SHP77 treated with DMSO at 0.1 percent for 48 hours (cell line): ENCODE results near the gene SH3RF3.
"Not testable (repeated sequence)": the region's sequence is repeated elsewhere in the genome, so short reads cannot be mapped to it uniquely, and the experiment has no call there.

ENCODE experiments used
- DNase-seq: peaks from one replicate; lab custom pipeline; 2025; lab: John Stamatoyannopoulos, UW

SH3RF3 gene

DNA sequence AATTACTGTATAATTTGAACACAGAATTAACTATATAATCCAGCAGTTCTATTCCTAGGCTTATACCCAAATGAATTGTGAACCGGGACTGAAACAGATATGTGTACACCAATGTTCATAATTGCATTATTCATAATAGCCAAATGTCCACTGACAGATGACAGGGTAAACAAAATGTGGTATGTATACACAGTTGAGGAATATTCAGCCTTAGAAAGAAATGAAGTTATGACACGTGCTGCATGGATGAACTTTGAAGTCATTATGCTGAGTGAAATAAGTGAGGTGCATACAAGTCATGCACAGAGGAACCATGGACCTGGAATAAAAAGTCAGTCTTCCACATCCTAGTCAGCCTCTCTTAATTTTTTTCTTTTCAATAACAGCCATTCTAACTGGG is 91.9 kb downstream of the SH3RF3 start:
- DNase-seq, result no peak

DNA sequence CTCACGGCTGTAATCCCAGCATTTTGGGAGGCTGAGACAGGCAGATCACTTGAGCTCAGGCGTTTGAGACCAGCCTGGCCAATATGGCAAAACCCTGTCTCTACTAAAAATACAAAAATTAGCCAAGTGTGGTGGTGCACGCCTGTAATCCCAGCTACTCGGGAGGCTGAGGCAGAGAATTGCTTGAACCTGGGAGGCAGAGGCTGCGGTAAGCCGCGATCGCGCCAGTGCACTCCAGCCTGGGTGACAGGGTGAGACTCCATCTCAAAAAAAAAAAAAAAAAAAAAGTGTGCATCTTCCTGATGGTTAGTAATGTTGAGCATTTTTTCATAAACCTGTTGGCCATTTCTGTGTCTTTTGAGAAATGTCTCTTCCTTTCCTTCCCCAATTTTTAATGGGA is 92.3 kb downstream of the SH3RF3 start:
- DNase-seq, result not testable (repeated sequence)

DNA sequence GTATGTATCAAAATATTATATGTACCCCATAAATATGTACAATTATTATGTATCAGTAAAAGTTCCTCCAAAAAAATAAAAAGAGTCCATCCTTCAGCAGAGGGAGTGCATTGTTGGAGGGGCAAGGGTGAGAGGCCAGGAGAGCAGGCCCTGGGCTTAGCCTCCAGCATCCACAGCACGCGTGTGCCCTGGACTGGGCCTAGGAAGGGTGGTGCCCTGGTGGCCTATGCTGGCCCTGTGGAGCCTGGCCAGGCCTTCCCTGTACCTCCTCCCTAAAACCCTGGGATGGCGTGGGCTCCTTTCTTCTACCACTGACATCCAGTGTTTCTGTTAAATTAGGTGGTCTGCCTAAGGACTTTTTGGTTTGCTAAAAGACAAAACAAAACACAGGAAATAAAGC is 93.4 kb downstream of the SH3RF3 start:
- DNase-seq, result no peak

DNA sequence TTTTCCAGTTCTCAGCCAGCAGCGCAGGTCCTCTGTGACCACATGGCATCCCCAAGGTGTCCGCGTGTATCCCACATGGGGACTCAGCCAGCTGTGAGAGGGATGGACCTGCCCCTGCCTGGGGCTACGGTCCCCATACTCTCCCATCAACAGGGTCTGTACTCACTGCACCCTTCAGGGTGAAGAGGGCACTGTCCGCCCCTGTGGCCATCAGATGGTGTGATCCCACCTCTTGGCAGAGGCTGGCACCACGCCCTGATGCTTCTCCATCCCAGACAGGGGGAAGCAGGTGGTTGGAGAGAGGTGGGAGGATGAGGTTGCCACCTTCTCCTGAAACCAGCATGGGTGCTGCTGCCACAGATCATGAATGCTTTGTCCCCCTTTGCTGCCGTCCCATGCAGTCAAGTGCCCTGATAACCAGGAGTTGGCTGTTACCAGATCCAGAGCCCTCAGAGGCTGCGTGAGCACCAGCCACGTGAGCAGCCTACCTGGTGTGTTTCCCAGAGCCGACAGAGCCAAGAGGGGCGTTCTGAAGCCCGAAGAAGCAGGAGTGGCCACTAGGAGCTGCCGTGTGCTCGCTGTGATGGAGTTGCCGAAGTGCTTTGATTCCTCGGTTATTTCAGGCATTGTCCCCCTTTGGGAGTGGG is 93.9 kb downstream of the SH3RF3 start:
- DNase-seq, result no peak

DNA sequence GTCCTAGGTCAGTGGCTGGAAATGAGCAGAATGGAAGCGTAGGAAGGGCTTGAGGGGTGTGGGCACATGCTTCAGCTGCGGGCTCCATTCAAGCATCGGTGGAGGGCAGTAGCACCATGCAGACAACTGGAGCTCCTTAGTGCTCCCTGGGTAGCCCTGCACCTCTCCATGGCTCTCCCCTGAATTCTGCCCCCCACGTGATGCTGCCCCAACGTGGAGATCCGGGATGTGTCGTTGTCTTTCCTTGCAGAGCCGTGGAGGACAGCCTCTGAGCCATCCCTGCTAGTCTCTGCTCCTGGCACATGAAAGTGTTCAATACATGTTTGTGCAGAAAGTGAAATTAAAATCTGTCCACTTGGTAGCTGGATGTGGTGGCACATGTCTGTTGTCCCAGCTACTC is 94.5 kb downstream of the SH3RF3 start:
- no peak for DNase-seq

DNA sequence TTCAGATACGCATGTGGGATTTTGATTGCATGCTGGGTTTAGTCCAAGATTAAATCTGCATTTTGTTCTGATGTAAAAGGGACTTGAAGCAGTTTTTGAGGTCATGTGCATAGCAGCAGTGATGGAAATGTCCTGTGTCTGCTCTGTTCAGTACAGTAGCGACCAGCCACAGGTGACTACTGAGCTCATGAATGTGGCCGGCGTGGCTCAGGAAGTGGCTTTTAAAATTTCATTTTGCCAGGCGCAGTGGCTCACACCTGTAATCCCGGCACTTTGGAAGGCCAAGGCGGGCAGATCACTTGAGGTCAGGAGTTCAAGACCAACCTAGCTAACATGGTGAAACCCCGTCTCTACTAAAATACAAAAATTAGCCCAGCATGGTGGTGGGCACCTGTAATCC is 95.3 kb downstream of the SH3RF3 start:
- DNase-seq, result not testable (repeated sequence)

DNA sequence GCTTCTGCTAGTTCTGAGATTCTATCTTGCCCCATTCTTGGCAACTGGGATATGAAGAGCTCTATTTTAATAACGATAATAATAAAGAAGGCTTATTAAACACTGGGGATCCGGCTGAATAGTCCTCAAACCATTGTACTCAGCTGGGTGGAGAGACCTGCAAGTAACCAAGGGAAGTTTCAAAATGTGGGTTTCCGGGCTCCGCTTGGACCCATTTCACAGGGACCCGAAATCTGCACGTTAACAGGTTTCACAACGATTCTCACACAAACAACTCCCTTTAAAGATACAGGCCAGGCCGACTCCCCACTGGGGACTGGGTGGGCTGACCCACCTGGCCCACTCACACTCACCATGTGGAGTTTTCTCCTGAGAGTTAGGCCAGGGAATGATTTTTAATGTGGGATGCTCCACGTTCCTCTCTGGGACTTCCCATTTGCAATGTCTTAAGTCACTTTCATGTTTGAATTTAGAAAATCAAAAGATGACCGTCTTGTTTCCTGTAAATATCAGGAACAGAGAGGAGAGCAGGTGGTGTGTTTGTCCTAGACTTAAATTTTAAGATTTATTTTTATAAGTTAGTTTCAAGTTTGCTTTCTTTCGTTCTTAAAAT is 96.3 kb downstream of the SH3RF3 start:
- no peak for DNase-seq

DNA sequence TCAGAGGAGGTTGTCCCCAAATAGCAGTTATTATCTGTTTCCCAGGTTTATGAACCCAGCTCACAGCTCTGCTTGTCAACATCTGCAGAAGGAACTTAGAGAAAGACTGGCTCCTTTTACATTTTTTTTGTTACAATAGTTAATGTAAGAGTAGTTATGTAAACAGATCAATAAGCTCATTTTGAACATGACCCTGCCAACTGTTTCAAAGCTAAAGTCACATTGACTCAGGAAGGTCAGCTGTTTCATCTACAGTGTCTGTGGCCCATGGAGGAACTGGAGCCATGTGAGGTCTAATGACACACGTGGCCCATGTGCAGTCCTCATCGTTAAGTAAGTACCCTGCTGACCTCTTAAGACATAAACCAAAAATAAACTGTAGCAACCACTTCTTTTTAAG is 97.1 kb downstream of the SH3RF3 start:
- DNase-seq, result no peak

DNA sequence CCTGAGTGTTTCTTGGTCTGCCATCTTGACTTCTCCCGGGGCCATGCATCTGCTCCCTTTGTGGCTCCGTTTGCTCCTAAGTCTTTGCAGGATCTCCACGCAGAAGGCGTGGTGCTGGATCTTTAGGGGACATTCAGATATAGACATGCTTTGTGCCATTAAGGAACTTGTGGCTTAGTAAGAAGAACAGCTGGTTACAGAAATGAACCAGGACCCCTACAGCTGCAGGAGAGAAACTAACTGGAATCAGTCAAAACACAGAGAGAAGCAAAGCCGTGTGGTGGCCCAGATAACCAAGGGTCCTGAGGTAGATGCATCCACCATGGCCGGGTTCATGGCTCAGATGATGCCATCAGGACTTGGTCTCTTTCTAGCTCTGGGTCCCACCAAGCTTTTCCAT is 97.6 kb downstream of the SH3RF3 start:
- DNase-seq, result no peak

DNA sequence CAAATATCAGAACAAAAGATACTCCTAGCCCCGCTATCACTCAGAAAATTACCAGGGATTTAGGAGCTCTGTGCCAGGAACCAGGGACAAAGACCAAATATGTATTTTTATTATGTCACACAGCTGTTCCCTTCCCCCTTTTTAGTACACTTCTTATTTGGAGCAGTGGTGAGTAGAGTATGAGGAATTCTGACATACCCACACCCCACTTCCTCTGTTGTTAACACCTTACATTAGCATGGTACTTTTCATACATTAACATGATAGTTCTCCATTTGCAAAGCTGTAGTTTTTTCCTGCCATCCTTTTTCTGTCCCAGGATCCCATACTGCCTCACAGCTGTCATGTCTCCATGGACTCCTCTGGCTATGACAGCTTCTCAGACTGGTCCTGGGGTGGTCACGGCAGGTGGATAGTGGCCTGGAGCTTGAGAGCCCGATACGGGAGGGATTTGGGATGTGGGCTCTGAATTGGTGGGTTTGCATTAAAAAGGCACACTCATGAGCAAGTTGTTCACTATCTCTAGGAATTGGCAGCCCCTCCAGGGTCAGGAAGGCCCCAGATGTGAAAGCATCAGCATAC is 100.2 kb downstream of the SH3RF3 start:
- no peak for DNase-seq

DNA sequence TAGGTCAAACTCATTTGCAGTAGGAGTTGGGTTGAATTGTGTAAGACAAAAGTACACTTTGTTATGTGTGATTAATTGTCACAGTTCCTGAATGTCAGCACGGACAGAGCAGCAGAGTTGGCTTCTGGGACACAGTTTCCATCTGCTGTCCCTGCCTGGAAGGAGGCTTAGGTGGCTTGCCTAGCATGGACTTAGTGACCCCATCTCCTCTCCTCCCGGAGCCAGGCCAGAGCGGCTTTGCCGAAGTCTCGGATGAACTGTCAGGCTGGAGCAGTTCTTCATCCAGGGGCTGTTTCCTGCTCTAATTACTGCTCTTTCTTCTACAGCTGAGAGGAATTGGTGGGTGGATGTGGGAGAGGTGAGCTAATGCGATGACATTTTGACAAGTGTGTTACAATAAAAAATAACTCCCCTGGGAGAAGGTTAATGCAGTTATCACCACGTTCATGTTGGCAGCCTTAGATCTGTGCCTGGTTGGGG is 102.0 kb downstream of the SH3RF3 start:
- no peak for DNase-seq

DNA sequence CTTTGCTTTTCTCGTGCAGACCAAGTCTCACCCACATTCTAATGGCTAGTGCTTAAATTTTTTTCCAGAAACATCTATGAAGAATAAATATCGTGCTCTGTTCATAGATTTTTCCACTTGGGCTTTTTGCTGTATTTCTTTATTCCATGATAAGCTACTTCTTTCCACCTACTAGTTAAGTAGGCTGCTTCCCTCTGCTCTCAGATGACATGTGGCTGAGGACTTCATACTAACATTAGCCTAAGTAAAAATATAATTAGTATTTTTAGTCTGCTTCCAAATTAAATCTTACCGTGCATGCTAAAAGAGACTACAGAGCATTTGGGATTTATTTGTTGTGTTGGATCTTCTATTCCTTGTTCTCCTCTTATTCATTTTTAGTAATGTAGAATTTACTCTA is 102.4 kb downstream of the SH3RF3 start:
- DNase-seq, result no peak

DNA sequence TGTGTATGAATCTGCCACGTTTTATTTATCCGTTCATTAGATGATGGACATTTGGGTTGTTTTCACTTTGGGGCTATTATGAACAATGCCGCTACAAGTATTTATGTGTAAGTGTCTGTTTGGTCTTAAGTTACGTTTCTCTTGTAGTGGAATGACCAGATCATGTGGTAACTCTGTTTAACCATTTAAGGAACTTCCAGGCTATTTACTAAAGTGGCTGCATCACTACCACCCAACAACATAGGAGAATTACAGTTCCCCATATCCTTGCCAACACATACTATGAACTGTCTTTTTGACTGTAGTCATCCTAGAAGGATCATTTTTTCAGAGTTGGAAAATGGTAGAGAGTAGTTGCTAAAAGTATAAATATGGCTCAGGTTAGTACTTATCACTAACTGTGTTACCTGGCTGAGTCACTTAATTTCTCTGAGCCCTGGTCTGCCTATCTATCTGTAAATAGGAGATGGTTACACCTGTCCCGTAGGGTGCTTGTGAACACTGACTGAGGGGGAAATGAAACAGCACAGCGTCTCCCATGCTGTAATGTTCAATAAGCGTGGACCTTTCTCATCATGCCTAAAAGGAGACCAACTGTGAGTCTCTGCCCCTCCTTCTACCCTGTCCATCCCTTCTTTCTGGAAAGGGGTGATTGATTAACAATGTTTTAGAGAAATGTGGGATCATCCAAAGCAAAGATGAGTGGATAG is 103.1 kb downstream of the SH3RF3 start:
- no peak for DNase-seq

DNA sequence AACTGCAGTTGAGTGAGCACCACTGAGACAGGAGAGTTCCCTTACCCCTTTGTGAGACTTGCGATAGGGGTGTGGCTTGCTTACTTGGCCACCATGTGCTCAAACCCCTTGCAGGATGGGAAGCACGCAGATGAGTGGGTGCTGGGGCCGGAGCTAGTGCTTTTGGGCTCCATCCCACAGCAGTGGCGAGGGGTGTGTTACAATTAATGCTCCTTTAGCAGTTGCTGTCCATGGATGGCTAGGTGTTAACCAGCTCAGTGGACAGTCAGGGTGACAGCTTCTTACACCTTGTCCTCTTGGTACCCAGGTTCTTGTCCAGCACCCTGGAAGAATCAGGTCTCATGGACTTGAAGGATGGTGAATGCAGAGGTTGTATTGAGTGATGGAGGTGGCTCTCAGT is 103.9 kb downstream of the SH3RF3 start:
- DNase-seq, result no peak

DNA sequence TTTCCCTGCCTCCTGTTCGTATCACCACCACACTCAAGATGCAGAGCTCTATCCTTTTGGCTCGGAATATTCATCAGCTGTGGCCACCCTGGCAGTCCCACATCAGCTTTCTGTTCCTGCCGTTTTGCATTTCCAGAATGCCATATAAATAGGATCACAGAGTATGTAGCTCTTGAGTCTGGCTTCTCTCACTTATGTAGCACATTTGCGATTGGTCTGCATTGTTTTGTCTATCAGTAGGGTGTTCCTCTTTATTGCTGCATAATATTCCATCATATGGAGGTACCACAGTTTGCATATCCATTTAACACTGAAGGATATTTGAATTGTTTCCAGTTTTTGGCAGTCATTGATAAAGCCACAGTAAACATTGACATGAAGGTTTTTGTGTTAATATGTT is 104.6 kb downstream of the SH3RF3 start:
- no peak for DNase-seq

DNA sequence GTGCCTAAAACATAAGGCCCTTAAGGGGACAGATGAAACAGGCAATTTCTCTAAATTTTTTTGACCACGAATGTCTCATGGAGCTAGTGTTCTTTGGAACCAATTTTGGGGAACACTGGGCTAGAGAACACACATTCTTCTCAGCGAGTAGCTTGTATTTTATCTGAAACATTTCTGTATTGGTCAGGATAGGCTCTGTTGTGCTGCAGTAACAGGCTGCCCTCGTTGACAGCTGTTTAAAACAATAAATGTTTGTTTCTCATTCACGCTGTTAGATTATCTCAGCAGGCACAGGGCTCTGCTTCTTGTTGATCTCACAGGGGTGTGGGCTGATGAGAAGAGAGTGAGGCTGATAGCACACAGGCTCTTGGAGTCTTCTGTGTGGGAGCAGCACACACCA is 105.3 kb downstream of the SH3RF3 start:
- DNase-seq, result no peak

DNA sequence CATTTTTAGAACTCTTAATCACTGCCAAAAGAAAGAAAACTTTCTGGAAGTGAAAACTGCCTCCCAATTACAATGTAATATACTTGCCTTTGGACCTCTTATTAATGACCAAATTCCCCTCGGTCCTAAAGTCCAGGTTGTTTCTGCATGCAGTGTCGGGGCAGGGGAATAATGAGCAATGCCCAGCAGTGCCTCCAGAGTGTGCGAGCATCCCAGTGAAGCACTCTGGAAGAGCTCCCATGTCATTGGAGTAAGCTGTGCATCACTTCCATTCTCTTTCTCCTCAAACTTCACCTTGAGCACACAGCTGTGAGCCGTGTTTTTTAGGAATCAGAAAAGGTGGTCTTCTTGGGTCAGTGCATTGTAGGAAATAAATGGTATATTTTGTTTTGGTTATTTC is 107.1 kb downstream of the SH3RF3 start:
- DNase-seq, result no peak

DNA sequence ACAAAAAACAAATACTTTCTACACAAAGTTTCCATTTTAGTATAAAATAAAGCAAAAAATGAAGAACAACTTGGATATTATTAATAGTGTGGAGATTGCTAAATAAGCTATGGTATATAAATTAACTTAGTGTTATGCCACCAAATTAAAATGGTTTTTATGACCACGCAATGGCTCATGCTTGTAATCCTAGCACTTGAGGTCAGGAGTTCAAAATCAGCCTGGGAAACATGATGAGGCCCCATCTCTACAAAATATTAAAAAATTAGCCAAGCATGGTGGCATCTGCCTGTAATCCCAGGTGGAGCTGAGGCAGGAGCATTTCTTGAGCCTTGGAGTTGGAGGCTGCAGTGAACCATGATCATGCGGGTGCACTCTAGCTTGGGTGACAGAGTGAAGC is 108.8 kb downstream of the SH3RF3 start:
- no peak for DNase-seq

DNA sequence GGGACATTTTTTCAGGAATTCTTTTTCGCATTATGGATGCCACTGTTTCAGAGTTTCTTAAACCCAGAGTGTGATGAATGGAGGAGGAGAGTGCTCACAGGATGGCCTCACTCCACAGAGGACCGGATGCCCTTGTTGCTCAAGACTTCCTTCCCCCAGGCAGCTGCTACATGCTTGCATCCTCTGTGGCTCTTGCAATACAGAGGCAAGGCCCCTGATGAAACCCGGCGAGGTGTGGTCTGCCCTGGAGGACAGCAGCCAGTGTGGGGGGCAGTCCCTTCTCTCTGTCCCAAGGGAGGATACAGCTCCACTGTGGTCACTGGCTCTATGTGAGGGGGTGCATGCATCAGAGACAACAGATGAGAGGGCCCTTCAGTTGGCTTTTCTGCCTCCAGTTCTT is 109.6 kb downstream of the SH3RF3 start:
- DNase-seq, result no peak

DNA sequence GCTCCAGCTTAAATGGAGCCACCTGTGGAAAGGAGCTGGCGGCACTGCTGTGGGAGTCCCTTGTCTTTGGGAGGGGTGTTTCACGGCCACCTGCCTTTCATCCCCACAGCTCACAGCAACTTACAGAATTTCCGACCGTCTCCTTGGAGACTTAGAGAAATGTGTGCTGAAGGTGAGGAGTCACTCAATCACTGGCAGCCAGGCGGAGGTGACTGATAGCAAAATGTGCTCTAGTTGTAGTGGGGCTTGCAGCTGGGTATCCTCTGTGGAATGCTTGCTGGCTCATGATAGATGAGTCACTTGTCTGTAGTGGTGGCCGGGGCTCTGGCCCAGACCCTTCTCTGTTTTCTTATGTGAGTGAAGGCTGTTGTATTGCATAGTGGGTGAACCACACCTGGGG is 110.7 kb downstream of the SH3RF3 start:
- no peak for DNase-seq

DNA sequence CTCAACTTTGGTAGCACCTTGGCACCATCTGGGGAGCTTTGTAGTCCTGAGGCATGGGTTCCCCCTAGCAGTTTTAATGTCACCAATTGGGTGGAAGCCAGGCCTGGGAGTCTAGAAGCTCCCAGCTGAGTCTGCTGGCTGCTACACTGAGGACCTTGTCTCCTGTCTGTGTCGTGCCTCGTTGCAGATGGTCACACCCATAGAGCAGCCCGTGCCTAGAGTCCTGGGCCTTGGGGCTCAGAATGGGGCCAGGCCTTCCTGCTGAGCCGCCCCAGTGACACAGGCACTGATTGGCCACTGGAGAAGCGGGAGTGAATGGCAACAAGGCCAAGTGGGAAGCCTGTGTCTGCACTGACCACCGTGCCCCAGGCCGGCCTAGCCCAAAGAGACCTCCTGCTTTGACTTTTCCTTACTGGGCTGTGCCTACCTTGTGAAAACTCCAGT is 113.2 kb downstream of the SH3RF3 start:
- DNase-seq, result no peak

DNA sequence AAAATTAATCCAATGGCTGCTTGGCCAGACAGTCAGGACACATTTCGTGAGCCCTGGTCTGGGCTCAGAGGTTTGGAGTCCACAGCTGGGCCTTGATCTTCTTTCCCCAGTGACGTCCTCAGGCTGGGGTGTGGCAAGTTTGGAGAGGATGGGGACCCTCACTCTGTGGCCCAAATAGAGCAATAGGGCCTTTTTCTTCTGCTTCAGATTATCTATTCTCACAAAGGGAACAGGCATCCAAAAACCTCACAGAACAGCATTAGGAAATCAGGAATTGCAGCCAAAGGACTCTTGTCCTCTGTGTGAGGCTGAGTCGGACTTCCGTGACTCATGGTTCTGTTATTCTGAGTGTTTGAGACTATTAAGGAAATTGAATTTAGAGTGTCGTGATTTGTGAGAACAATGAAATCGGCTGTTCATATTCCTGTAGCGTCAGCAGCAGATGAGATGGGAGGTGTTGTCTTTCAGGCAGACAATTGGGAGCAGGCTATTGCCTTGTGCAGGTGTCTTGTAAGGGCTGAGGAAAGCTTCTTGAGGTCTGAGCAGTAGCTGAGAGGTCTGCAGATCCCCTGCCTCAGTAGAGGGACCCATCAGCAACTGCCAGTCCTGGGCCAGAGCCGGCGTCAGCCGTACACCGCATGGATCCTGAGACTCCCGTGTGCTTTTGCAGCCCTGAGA is 113.8 kb downstream of the SH3RF3 start:
- no peak for DNase-seq
